Spleen (tissue), 11 donors: Measurements from ENCODE around the gene C1orf159. TPM values are rescaled to one million over a fixed set of nuclear protein-coding genes. Genes with fewer than 3 reads are reported as not detected.

ENCODE experiments used
- DNase-seq: peaks from one replicate; pipeline ENCODE4 v3.0.0-alpha.2; 2020
- H3K27ac ChIP-seq, 8 donors: fragments of 200-600 bp; sonication (generic) in 7 of 8; 1 replicate in 4 of 8; 2 replicates in 4 of 8; pipeline versions ENCODE4 v1.5.0 to v1.8.0; 2016 to 2021; ENCODE audit warnings: inconsistent platforms in 4 of 8, mild to moderate bottlenecking in 4 of 8, moderate library complexity in 1 of 8
- H3K27me3 ChIP-seq, 7 donors: fragments of 200-600 bp; sonication (generic) in 6 of 7; replicated peaks in 1 of 7; 1 replicate in 4 of 7; 2 replicates in 3 of 7; pipeline versions ENCODE4 v1.5.0 to v1.8.0; 2016 to 2021; ENCODE audit warnings: inconsistent platforms in 3 of 7, mild to moderate bottlenecking in 1 of 7
- H3K36me3 ChIP-seq, 6 donors: fragments of 200-600 bp; sonication (generic) in 5 of 6; 1 replicate in 4 of 6; 2 replicates in 2 of 6; pipeline versions ENCODE4 v1.5.0 to v1.8.0; 2016 to 2021; ENCODE audit warnings: inconsistent platforms in 2 of 6
- H3K4me1 ChIP-seq, 6 donors: fragments of 200-600 bp; sonication (generic) in 5 of 6; 1 replicate in 3 of 6; 2 replicates in 3 of 6; pipeline versions ENCODE4 v1.5.0 to v1.8.0; 2016 to 2021; ENCODE audit warnings: inconsistent platforms in 3 of 6
- H3K4me3 ChIP-seq, 8 donors: fragments of 200-600 bp; sonication (generic) in 7 of 8; 1 replicate in 4 of 8; 2 replicates in 4 of 8; pipeline versions ENCODE4 v1.5.0 to v1.8.0; 2016 to 2021; ENCODE audit warnings: inconsistent platforms in 4 of 8, mild to moderate bottlenecking in 4 of 8, moderate library complexity in 2 of 8
- H3K9me3 ChIP-seq, 8 donors: fragments of 200-600 bp; sonication (generic) in 7 of 8; 1 replicate in 4 of 8; 2 replicates in 4 of 8; pipeline versions ENCODE4 v1.5.0 to v1.8.0; 2016 to 2021; ENCODE audit warnings: inconsistent platforms in 4 of 8
- CTCF ChIP-seq, 11 experiments: fragments of 200-600 bp in 7 of 11; fragments of 450-650 bp in 4 of 11; sonication (generic) in 4 of 11; IDR thresholded peaks in 8 of 11; conservative IDR thresholded peaks in 3 of 11; 1 replicate in 7 of 11; 2 replicates in 4 of 11; pipeline versions ENCODE4 v1.4.0 to v1.8.0; 2016 to 2021; ENCODE audit warnings: antibody characterized with exemption in 11 of 11, inconsistent platforms in 4 of 11, mild to moderate bottlenecking in 1 of 11
- POLR2A ChIP-seq, 3 donors: fragments of 450-650 bp; IDR thresholded peaks; one replicate each; pipeline ENCODE4 v1.5.1; 2017; ENCODE audit warnings: antibody characterized with exemption in 3 of 3, mild to moderate bottlenecking in 1 of 3
- POLR2AphosphoS5 ChIP-seq, 3 donors: sonication (generic); formaldehyde crosslinking; IDR thresholded peaks; one replicate each; pipeline ENCODE4 v1.5.1; 2017; ENCODE audit warnings: antibody characterized with exemption in 3 of 3
- WGBS, 5 donors: extraction: QIAGEN DNeasy Blood & Tissue Kit in 3 of 5; methylation state at CpG; one replicate each; pipeline versions ENCODE4 v1.1.5 to v1.1.7; 2013 to 2018; 5-methylcytosine and 5-hydroxymethylcytosine counted together
- intact Hi-C: fragments of 100-400 bp; cut with DNase I; formaldehyde crosslinking; loops from one replicate; pipeline ENCODE4 v1.15.0; 2023; ENCODE audit warnings: low total_unique reads
- polyA plus RNA-seq, 3 donors: library from polyadenylated mRNA; stranded (reverse); fragments of 200-250 nt; gene quantifications; one replicate each; pipeline ENCODE4 v1.2.1, GENCODE V29; 2013
- total RNA-seq, 7 donors: library from RNA; depleted of rRNA in 3 of 7; stranded (reverse); fragments of >200 nt in 3 of 7; fragmentation: NEBNext Ultra II Directional in 4 of 7; extraction: Animal tissue kit (Norgen Biotek cat#: 25700) in 4 of 7; gene quantifications; one replicate each; pipeline versions ENCODE4 v1.1.0 to v1.2.1, GENCODE V29; 2016 to 2021
- donor health status: healthy with polysubstance abuse.
- donor health status: DM: no; HTN: no; CAD: no; lungs with moderate emphysema.
- donor health status: DM: no; HTN: no; CAD: no.
- donor health status: Bipolar disorder and iron deficiency.
- donor health status: healthy.
- donor health status: DM: no; HTN: no; CAD: no.
- donor health status: DM: yes; HTN: yes; CAD: no.

The C1orf159 gene
- total and polyA plus RNA-seq, 10 donors, result 8.5 to 25.7 (median 18.8) TPM

- intact Hi-C loops, result no loop called here
- Histone ChIP-seq H3K27me3 (no peaks in the 10 kb centered on the region), H3K36me3 (peaks cover 0 to 28% (median under 1%) of the 10 kb centered on the region in 6 donors), H3K4me3 (no peak overlapping the region), H3K27ac (no peak overlapping the region), H3K9me3 (no peaks in the 10 kb centered on the region), H3K4me1 (no peaks in the 10 kb centered on the region)
- DNase-seq, result peak; percentile 62
- no peak for TF ChIP-seq POLR2AphosphoS5 (IDR thresholded peaks at IDR 0.05)
- TF ChIP-seq POLR2A (IDR thresholded peaks at IDR 0.05), result no peak
- TF ChIP-seq CTCF (IDR thresholded peaks at IDR 0.05 in 8 of 11, conservative IDR thresholded peaks at IDR 0.05 in 3 of 11), result no peak
- 84 to 94% (median 92%) methylated on average over 24 to 46 of the region's 46 CpGs for WGBS, 5 donors
Observed at GRCh38 chr1:1088801-1089680, 26.8 kb downstream of the C1orf159 start.

- Histone ChIP-seq H3K27ac (no peak overlapping the region), H3K9me3 (no peaks in the 10 kb centered on the region), H3K4me3 (no peak overlapping the region), H3K27me3 (no peaks in the 10 kb centered on the region), H3K4me1 (no peaks in the 10 kb centered on the region), H3K36me3 (peaks cover 0 to 37% (median 2%) of the 10 kb centered on the region in 6 donors)
- WGBS, 5 donors, result 88 to 92% (median 90%) methylated on average over 28 to 39 of the region's 39 CpGs
- peak; percentile 44 for DNase-seq
- intact Hi-C loops, result no loop called here
- TF ChIP-seq POLR2AphosphoS5 (IDR thresholded peaks at IDR 0.05), result no peak
- no peak for TF ChIP-seq CTCF (IDR thresholded peaks at IDR 0.05 in 8 of 11, conservative IDR thresholded peaks at IDR 0.05 in 3 of 11)
- TF ChIP-seq POLR2A (IDR thresholded peaks at IDR 0.05), result no peak
Observed at GRCh38 chr1:1088029-1088800, 27.7 kb downstream of the C1orf159 start.

- Histone ChIP-seq H3K27ac (no peak overlapping the region), H3K36me3 (peaks cover 0 to 44% (median 2%) of the 10 kb centered on the region in 6 donors), H3K27me3 (no peaks in the 10 kb centered on the region), H3K4me1 (no peaks in the 10 kb centered on the region), H3K4me3 (no peak overlapping the region), H3K9me3 (no peaks in the 10 kb centered on the region)
- WGBS, 5 donors, result 93 to 95% (median 94%) methylated on average over 33 to 38 of the region's 38 CpGs
- intact Hi-C loops, result no loop called here
- TF ChIP-seq CTCF (IDR thresholded peaks at IDR 0.05 in 8 of 11, conservative IDR thresholded peaks at IDR 0.05 in 3 of 11), result no peak
- TF ChIP-seq POLR2A (IDR thresholded peaks at IDR 0.05), result no peak
- TF ChIP-seq POLR2AphosphoS5 (IDR thresholded peaks at IDR 0.05), result no peak
- DNase-seq, result peak; percentile 60
Observed at GRCh38 chr1:1087351-1088028, 28.4 kb downstream of the C1orf159 start.
